Suppressor macrophage (primary cell): ENCODE measurements around the gene COL6A2.
"Not testable (repeated sequence)": the region's sequence is repeated elsewhere in the genome, so short reads cannot be mapped to it uniquely, and the experiment has no call there.

Source experiments
- DNase-seq, 4 experiments: peaks; one replicate each; pipeline ENCODE4 v3.0.0-alpha.2; 2020 to 2022

The COL6A2 gene

DNA sequence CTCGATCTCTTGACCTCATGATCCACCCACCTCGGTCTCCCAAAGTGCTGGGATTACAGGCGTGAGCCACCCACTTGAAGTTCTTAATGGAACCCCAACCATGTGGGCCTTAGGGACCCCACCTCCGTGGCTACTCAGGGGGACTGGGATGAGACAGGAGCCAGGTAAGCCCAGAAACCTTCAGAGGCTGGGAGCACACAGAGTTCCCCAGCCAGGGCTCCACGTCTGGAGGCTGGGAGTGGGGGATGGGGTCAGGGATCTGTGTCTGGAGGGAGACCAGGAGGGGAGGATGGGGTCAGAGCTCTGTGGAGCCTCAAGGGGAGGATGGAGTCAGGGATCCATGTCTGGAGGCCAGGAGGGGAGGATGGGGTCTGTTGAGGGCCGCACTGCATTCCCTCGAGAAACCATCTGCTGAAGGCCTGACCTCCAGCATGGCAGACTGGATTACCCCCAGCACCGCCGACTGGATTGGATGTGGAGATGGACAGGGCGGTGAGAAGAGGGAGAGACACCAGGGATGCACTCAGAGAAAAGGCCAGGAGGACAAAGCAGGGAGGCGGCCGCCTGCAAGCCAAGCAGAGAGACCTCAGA lies 59.6 kb downstream of the COL6A2 start:
- no peak for DNase-seq

- DNase-seq, result no peak
These were observed 60.1 kb downstream of the COL6A2 start for GRCh38 chr21:46157987-46158451.

GRCh38 chr21:46158666-46159300 lies 60.9 kb downstream of the COL6A2 start:
- no peak for DNase-seq

- no peak for DNase-seq
These were observed 61.5 kb downstream of the COL6A2 start for GRCh38 chr21:46159390-46159789.

DNA sequence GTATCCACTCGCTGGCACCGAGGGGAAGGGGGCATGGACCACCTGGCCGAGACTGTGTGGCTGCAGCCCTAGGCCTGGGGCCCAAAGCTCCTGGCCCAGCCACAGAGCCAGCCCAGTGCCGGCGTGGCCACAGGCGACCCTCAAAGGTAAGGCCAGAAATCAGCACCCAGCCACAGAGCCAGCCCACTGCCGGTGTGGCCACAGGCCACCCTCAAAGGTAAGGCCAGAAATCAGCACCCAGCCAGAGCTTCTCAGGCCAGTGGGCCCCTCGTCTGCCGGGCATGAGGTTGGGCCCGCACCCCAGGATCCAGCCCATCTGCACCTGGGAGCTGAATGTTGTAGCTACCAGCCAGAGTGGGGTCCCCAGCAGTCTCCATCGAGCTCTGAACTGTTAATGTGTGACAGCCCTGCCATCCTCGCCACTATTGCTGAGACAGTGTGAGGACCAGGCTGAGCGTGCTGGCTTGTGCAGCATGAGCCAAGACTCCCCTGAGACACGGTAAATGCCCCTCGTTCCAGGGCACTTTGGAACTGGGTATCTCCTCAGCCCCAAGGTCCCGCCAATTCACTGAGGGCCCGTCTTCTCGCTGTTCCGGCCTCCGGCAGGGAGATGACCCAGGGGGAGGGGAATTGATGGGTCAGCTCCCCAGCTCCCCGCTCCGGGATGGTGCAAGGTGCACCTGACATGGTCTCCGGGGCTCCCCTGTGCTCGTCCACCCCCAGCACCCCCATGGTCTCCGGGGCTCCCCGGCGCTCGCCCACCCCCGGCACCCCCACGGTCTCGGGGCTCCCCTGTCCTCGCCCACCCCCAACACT lies 62.1 kb downstream of the COL6A2 start:
- DNase-seq, result no peak

DNA sequence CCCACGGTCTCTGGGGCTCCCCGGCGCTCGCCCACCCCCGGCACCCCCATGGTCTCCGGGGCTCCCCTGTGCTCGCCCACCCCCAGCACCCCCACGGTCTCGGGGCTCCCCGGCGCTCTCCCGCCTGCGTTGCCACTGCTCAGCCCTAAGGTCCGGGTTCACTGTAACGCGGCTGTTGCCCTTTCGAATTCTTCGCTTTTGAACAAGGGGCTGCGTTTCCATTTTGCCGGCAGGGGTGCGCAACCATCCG lies 62.7 kb downstream of the COL6A2 start:
- no peak for DNase-seq

DNA sequence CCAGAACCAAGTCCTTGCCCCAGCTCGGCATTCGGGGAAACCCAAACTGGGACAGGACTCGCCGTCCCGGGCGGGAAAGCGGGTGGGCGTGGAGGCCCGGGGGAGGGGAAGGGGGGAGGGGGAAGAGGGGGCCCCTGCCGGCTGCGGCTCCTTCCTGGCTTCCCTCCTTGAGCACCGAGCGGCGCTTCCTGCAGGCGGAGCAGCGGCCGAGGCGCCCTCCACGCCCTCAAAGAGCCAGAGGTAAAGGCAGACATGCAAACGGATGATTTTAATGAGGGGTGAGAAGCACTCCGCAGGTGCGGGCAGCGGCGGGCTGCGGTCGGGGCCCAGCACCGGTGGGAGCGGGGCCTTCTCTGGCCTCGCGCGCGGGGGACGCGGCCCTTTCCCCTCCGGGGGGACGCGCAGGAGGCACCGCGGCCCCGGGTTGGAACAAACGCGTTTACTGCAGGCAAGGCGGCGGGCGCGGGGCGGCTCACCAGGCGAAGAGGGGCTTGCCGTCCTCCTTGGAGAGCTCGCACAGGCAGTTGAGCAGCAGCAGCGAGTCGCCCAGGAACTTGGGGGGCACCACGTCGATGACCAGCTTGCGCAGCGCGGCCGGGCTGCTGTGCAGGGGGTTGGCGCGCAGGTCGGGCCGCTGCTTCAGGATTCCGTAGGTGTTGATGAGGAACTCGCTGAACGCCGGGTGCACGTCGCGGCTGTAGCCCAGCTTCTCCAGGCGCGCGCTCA lies 63.2 kb downstream of the COL6A2 start:
- no peak for DNase-seq

- DNase-seq, result no peak
These were observed 64.0 kb downstream of the COL6A2 start for GRCh38 chr21:46161633-46162592.

GRCh38 chr21:46163380-46163779 lies 65.5 kb downstream of the COL6A2 start:
- DNase-seq, result no peak

- DNase-seq, result no peak
These were observed 67.2 kb downstream of the COL6A2 start for GRCh38 chr21:46165098-46165497.

- no peak for DNase-seq
These were observed 70.3 kb downstream of the COL6A2 start for GRCh38 chr21:46168238-46168637.

DNA sequence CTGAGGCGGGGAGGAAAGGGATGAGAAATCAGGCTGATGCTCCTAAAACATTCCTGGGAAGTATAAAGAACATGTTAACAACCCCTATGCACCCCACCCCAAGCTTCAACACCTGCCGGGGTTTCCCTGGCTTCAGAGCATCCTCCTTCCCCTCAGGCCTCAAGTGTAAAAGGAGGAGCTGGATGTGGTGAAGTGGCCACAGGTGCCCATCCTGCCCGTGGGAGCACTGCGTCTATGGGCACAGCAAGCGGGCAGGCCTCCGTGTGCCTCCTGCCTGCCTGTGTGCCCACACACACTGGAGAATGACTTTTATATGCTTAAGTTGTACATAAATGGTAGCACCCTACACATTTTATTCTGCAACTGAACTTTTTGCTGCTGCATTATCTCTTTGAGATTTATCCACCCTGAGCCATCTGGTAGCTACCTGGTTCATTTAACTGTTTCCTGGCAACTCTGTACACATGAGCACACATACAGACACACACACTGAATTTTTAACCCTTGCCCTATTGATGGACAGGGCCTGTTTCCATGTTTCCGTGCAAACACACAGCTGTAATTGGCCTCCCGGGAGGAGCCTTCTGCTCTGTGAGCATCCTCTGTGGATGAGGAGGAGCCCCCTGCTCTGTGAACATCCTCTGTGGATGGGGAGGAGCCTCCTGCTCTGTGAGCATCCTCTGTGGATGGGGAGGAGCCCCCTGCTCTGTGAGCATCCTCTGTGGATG lies 70.9 kb downstream of the COL6A2 start:
- DNase-seq, result no peak

DNA sequence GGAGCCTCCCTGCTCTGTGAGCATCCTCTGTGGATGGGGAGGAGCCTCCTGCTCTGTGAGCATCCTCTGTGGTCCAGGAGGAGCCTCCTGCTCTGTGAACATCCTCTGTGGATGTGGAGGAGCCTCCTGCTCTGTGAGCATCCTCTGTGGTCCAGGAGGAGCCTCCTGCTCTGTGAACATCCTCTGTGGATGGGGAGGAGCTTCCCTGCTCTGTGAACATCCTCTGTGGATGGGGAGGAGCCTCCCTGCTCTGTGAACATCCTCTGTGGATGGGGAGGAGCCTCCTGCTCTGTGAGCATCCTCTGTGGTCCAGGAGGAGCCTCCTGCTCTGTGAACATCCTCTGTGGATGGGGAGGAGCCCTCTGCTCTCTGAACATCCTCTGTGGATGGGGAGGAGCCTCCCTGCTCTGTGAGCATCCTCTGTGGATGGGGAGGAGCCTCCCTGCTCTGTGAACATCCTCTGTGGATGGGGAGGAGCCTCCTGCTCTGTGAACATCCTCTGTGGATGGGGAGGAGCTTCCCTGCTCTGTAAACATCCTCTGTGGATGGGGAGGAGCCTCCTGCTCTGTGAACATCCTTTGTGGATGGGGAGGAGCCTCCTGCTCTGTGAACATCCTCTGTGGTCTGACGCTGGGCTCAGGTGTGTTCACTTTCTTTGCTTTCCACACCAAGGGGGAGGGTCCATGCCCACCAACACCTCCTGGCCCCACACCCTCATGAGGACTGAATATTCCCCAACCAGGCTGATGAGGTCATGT lies 72.7 kb downstream of the COL6A2 start:
- DNase-seq, result not testable (repeated sequence)

DNA sequence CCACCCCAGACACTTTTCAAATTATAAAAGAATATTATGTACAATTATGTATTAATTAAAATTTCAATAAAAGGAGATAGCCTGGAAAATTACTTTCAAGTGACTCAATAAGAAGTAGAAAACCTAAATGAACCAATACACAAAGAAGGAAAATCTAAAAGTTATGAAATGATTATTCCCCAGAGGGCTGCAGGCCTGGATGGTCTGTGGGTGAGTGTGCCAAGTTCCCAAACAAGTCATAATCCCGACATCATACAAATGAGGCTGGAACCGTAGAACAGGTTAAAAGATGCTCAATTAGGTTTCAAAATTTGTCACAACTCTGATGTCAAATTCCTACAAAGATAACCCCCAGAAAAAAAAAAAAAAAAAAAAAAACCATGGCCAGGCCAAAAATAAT lies 73.7 kb downstream of the COL6A2 start:
- DNase-seq, result no peak

- no peak for DNase-seq
These were observed 74.3 kb downstream of the COL6A2 start for GRCh38 chr21:46171996-46172862.

DNA sequence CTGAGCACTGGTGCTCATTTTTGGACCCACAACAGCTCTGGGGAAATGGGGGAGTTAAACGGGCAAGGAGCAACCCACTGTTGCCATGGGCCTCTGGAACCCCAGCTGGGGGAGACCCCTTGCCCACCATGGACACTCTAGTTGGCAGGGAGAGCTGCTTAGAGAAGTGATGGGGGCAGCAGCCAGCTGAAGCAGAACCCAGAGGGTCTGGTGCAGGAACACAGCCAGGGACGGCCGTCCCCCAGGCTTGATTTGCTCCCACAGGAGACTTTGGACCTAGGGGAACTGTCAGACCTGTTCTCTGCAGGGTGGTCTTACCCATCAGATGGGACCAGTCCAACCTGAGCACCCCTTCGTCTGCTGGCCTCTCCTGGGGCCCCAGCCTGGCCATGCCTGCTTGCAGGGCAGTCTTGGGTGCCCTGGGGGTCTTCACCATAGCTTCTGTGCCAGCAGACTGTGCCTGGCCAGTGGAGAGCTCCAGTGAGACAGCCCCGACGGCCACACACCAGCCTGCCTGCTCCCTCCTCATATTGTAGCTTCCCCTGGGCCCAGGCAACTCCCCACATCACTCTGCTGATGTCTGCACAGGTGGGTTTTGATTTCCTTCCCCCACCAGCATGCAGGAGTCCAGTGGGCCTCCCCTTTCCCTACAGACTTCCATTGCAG lies 75.1 kb downstream of the COL6A2 start:
- no peak for DNase-seq

DNA sequence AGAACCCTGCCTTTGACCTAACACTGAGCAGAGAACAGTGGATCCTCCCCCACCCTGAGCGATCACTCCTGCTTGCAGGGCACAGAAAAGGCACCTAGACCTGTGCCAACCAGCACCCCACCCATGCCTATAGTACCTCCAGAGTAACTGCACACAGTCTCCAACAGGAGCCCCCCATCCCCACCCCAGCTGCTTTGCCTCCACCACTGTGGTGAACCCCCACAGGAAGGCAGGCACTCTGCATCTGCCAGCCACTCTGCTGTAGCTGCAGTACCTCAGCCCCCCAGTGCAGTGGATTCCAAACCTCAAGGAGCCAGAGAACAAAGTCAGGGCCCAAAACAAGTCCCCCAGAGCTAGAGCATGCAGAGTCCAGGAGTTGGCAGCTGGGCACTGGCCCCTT lies 75.7 kb downstream of the COL6A2 start:
- DNase-seq, result no peak

DNA sequence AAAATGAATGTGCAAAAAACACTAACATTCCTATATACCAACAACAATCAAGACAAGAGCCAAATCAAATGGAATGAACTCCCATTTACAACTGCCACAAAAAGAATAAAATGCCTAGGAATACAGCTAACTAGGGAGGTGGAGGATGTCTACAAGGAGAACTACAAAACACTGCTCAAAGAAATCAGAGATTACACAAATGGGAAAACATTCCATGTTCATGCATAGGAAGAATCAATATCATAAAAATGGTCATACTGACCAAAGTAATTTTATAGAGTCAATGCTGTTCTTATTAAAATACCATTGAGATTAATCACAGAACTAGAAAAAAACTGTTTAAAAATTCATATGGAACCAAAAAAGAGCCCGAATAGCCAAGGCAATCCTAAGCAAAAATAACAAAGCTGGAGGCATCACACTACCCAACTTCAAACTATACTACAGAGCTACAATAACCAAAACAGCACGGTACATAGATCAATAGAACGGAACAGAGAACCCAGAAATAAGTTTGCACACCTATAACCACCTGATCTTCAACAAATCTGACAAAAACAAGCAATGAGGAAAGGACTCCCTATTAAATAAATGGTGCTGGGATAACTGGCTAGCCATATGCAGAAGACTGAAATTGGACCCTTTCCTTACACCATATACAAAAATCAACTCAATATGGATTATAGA lies 78.7 kb downstream of the COL6A2 start:
- DNase-seq, result not testable (repeated sequence)

DNA sequence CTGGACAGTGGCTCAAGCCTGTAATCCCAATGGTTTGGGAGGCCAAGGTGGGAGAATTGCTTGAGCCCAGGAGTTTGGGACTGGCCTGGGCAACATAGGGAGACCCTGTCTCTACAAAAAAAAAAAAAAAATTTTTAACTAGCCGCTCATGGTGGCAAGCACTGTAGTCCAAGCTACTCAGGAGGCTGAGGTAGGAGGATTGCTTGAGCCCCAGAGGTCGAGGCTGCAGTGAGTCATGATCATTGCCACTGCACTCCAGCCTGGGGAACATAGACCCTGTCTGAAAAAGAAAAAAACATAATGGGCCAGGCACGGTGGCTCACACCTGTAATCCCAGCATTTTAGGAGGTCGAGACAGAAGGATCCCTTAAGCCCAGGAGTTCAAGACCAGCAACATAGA lies 81.0 kb downstream of the COL6A2 start:
- DNase-seq, result no peak
